ENCODE results near the gene SPTA1.
"Not testable (repeated sequence)": the region's sequence is repeated elsewhere in the genome, so short reads cannot be mapped to it uniquely, and the experiment has no call there.

SPTA1 gene

GRCh38 chr1:158686111-158687009 is at the start of gene SPTA1:
Gene SPTA1 (minus strand): TSS chr1:158686715. CDS start chr1:158686517, 198 bp downstream.
- no peak for DNase-seq

GRCh38 chr1:158735848-158736247 is 49.3 kb upstream of the SPTA1 start:
- no peak for DNase-seq

- DNase-seq: no peak
Observed at GRCh38 chr1:158732524-158732923, 46.0 kb upstream of the SPTA1 start.

GRCh38 chr1:158731707-158732106 is 45.2 kb upstream of the SPTA1 start:
- no peak for DNase-seq

GRCh38 chr1:158730453-158730852 is 43.9 kb upstream of the SPTA1 start:
- DNase-seq: no peak

- no peak for DNase-seq
Observed at GRCh38 chr1:158728510-158729225, 42.2 kb upstream of the SPTA1 start.

- no peak for DNase-seq
Observed at GRCh38 chr1:158724442-158724841, 37.9 kb upstream of the SPTA1 start.

GRCh38 chr1:158720620-158721019 is 34.1 kb upstream of the SPTA1 start, which contains the start of gene OR6K3:
Gene OR6K3 (minus strand): TSS chr1:158720720. CDS start chr1:158718115, 2,605 bp downstream.
- no peak for DNase-seq

- DNase-seq: no peak
Observed at GRCh38 chr1:158719664-158720063, 33.1 kb upstream of the SPTA1 start.

GRCh38 chr1:158717344-158717743 is 30.8 kb upstream of the SPTA1 start:
- no peak for DNase-seq

GRCh38 chr1:158716335-158716734 is 29.8 kb upstream of the SPTA1 start:
- DNase-seq: no peak

GRCh38 chr1:158714754-158715153 is 28.2 kb upstream of the SPTA1 start:
- no peak for DNase-seq

GRCh38 chr1:158711098-158711497 is 24.6 kb upstream of the SPTA1 start:
- DNase-seq: no peak

- DNase-seq: no peak
Observed at GRCh38 chr1:158706096-158706495, 19.6 kb upstream of the SPTA1 start.

GRCh38 chr1:158700552-158700951 is 14.0 kb upstream of the SPTA1 start, which contains the start of gene OR6K2:
Gene OR6K2 (minus strand): TSS chr1:158700652. CDS start chr1:158700652, 0 bp downstream.
- DNase-seq: no peak

GRCh38 chr1:158694596-158694995 is 8.1 kb upstream of the SPTA1 start:
- no peak for DNase-seq

- no peak for DNase-seq
Observed at GRCh38 chr1:158692356-158692755, 5.8 kb upstream of the SPTA1 start.

- no peak for DNase-seq
Observed at GRCh38 chr1:158691907-158692306, 5.4 kb upstream of the SPTA1 start.

GRCh38 chr1:158691149-158691548 is 4.6 kb upstream of the SPTA1 start:
- DNase-seq: not testable (repeated sequence)

- DNase-seq: no peak
Observed at GRCh38 chr1:158689875-158690274, 3.4 kb upstream of the SPTA1 start.

- no peak for DNase-seq
Observed at GRCh38 chr1:158689110-158689509, 2.6 kb upstream of the SPTA1 start.

- DNase-seq: not testable (repeated sequence)
Observed at GRCh38 chr1:158688343-158688742, 1.8 kb upstream of the SPTA1 start.

- DNase-seq: no peak
Observed at GRCh38 chr1:158687037-158687436, 522 bp upstream of the SPTA1 start.

- no peak for DNase-seq
Observed at GRCh38 chr1:158685085-158685484, 1.4 kb downstream of the SPTA1 start.

Data from fibroblast of upper back skin (primary cell).